Activated B cell treated with CpG ODN at 0.5 μM for 24 hours (primary cell): ENCODE data around the gene HNRNPA1. TPM values are rescaled to one million over a fixed set of nuclear protein-coding genes. Genes with fewer than 3 reads are reported as not detected.

Experiments used
- ATAC-seq: fragments of 200-7000 bp; cut with Tn5 transposase; one replicate; pipeline ENCODE4 v1.10.0; 2021; ENCODE audit warnings: low read depth, mild to moderate bottlenecking, moderate library complexity
- CTCF ChIA-PET: fragments of 350-600 bp; sonication (Branson Sonifier 250); formaldehyde crosslinking; loops from one replicate; lab custom pipeline; 2021; ENCODE audit warnings: antibody characterized with exemption; lab: Charles Lee
- POLR2A ChIA-PET: fragments of 350-600 bp; sonication (Branson Sonifier 250); formaldehyde crosslinking; loops from one replicate; lab custom pipeline; 2021; ENCODE audit warnings: antibody characterized with exemption; lab: Charles Lee
- DNase-seq: peaks from one replicate; pipeline ENCODE4 v3.0.0; 2022
- H3K27ac Mint-ChIP-seq: one replicate; pipeline ENCODE4 v1.8.0; 2020; ENCODE audit warnings: mixed read lengths
- H3K27me3 Mint-ChIP-seq: one replicate; pipeline ENCODE4 v1.8.0; 2021; ENCODE audit warnings: mixed read lengths
- H3K36me3 Mint-ChIP-seq: one replicate; pipeline ENCODE4 v1.8.0; 2021; ENCODE audit warnings: low read depth, mixed read lengths
- H3K4me1 Mint-ChIP-seq: one replicate; pipeline ENCODE4 v1.8.0; 2021; ENCODE audit warnings: mixed read lengths
- H3K4me3 Mint-ChIP-seq: one replicate; pipeline ENCODE4 v1.8.0; 2020; ENCODE audit warnings: mild to moderate bottlenecking, mixed read lengths
- H3K9me3 Mint-ChIP-seq: one replicate; pipeline ENCODE4 v1.8.0; 2020; ENCODE audit warnings: mixed read lengths
- intact Hi-C: fragments of 100-400 bp; cut with micrococcal nuclease; formaldehyde crosslinking; loops from one replicate; pipeline ENCODE4 v1.15.1; 2024
- total RNA-seq: library from RNA; stranded (reverse); gene quantifications from 2 replicates; pipeline ENCODE4 v1.2.3, GENCODE V29; 2022
- TF ChIP-seq, protein P1 (sequence below): fragments of 200-600 bp; IDR thresholded peaks from one replicate; pipeline ENCODE4 v1.8.0; 2022; ENCODE audit warnings: antibody characterized with exemption, mild to moderate bottlenecking

HNRNPA1 gene
- total RNA-seq, 1 donor from 2014 or later, result 1,995 TPM

DNA sequence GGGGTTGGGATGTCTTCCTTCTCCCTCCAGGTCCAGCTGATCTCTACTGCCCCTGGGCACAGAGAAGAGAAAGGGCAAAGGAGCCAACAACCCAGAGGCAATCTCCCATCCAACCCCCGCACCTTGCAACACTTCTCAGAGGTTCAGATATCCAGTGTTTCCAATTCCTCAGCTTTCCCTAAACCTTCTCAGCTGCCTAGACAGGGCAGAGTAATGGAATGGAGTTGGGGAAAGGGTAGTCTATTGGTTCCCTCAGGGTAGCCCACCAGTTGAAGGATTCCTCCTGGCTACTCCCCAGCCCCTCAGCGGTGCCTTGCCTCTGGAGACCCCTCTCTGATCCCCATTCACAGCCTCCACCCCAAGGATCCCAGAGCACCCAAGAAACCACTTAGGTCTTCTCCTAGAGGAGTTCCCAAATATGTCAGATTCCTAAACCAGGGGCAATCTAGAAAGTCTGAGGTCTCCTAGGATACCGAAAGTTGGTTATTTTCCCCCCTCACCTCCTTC is 19.8 kb downstream of the HNRNPA1 start:
- H3K36me3 Mint-ChIP-seq, result no peaks in the 10 kb centered on the region
- POLR2A ChIA-PET, result interaction anchor here (0.6 to 1.9 kb wide), 6 partner anchors 12 to 68 kb away, joined by 3 to 12 read pairs (median 4); partner anchors contain the start of genes CBX5 and HNRNPA1
- H3K9me3 Mint-ChIP-seq, result no peaks in the 10 kb centered on the region
- H3K4me3 Mint-ChIP-seq, result peak overlapping the region; percentile 53
- peaks cover 47% of the 10 kb centered on the region for H3K27me3 Mint-ChIP-seq
- DNase-seq, result no peak
- no peak for ATAC-seq
- CTCF ChIA-PET, result interaction anchor here (0.7 to 1.7 kb wide), 2 partner anchors 24 to 36 kb away, joined by 4 to 6 read pairs; partner anchors contain the start of gene COPZ1
- peaks cover 41% of the 10 kb centered on the region for H3K4me1 Mint-ChIP-seq
- intact Hi-C loops, result no loop called here
- TF ChIP-seq, protein P1, sequence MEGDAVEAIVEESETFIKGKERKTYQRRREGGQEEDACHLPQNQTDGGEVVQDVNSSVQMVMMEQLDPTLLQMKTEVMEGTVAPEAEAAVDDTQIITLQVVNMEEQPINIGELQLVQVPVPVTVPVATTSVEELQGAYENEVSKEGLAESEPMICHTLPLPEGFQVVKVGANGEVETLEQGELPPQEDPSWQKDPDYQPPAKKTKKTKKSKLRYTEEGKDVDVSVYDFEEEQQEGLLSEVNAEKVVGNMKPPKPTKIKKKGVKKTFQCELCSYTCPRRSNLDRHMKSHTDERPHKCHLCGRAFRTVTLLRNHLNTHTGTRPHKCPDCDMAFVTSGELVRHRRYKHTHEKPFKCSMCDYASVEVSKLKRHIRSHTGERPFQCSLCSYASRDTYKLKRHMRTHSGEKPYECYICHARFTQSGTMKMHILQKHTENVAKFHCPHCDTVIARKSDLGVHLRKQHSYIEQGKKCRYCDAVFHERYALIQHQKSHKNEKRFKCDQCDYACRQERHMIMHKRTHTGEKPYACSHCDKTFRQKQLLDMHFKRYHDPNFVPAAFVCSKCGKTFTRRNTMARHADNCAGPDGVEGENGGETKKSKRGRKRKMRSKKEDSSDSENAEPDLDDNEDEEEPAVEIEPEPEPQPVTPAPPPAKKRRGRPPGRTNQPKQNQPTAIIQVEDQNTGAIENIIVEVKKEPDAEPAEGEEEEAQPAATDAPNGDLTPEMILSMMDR, result no peak
- no peak overlapping the region for H3K27ac Mint-ChIP-seq

- H3K27ac Mint-ChIP-seq, result no peak within 1 kb of the TSS
- ChIA-PET CTCF (no interaction called here), POLR2A (interaction anchor here (0.6 to 0.7 kb wide), 2 partner anchors 58 to 68 kb away, joined by 3 to 6 read pairs; no protein-coding TSS in a partner anchor)
- ATAC-seq (peak; percentile 41), DNase-seq (no peak)
- no peaks in the 10 kb centered on the region for H3K36me3 Mint-ChIP-seq
- intact Hi-C loops, result no loop called here
- TF ChIP-seq, protein P1, result no peak
- H3K27me3 Mint-ChIP-seq, result peaks cover 47% of the 10 kb centered on the region
- H3K9me3 Mint-ChIP-seq, result no peaks in the 10 kb centered on the region
- H3K4me3 Mint-ChIP-seq, result peak within 1 kb of the TSS; percentile 53
- H3K4me1 Mint-ChIP-seq, result peaks cover 41% of the 10 kb centered on the region
Measured at GRCh38 chr12:54300732-54301427, 20.4 kb downstream of the HNRNPA1 start, which contains the start of gene NFE2. NFE2 (minus strand) TSS chr12:54301015; CDS start chr12:54295248, 5,767 bp downstream.

DNA sequence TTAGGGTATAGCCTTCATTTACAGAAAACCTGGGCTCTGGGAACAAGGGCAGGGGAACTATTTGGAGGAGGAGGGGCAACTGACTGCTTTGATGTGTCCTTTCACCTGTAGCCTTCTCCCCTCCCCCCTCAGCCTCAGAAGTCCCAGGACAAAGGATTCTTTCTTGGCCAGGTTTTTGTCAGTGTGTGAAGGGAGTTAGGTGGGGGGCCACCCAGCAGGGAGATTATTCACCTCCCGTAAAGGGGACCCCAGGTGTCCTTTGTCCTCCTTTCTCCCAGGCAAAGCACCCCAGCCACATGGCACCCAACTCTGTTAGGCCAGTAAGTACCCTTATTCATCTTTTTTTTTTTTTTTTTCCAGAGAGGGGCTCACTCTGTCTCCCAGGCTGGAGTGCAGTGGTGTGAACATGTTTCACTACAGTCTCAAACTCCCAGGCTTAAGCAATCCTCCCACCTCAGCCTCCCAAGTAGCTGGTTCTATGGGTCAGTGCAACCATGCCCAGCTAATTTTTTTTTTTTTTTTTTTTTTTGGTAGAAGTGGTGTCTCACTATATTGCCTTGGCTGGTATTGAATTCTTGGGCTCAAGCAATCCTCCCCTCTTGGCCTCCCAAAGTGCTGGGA is 21.0 kb downstream of the HNRNPA1 start:
- TF ChIP-seq, protein P1, result no peak
- ATAC-seq (no peak), DNase-seq (no peak)
- peak overlapping the region; percentile 53 for H3K4me3 Mint-ChIP-seq
- intact Hi-C loops, result loop anchor here (2.0 kb wide), 1 partner anchor 15 kb away; no protein-coding TSS in a partner anchor
- no peaks in the 10 kb centered on the region for H3K36me3 Mint-ChIP-seq
- no peak overlapping the region for H3K27ac Mint-ChIP-seq
- H3K27me3 Mint-ChIP-seq, result peaks cover 47% of the 10 kb centered on the region
- CTCF ChIA-PET, result interaction anchor here (0.9 kb wide), 1 partner anchor 50 kb away, joined by 3 read pairs; no protein-coding TSS in a partner anchor
- no peaks in the 10 kb centered on the region for H3K9me3 Mint-ChIP-seq
- POLR2A ChIA-PET, result interaction anchor here (0.7 kb wide), 1 partner anchor 17 kb away, joined by 9 read pairs; no protein-coding TSS in a partner anchor
- peaks cover 41% of the 10 kb centered on the region for H3K4me1 Mint-ChIP-seq

GRCh38 chr12:54303640-54304039 is 23.1 kb downstream of the HNRNPA1 start:
- no peak for ATAC-seq
- intact Hi-C loops, result loop anchor here (2.0 kb wide), 2 partner anchors 17 to 21 kb away; partner anchors contain the start of gene COPZ1
- H3K36me3 Mint-ChIP-seq, result no peaks in the 10 kb centered on the region
- H3K4me3 Mint-ChIP-seq, result peak overlapping the region; percentile 69
- POLR2A ChIA-PET, result interaction anchor here (1.1 to 2.1 kb wide), 3 partner anchors 11 to 24 kb away, joined by 4 to 10 read pairs (median 8); partner anchors contain the start of genes CBX5 and HNRNPA1
- H3K27me3 Mint-ChIP-seq, result peaks cover 41% of the 10 kb centered on the region
- peaks cover 36% of the 10 kb centered on the region for H3K4me1 Mint-ChIP-seq
- DNase-seq, result no peak
- H3K27ac Mint-ChIP-seq, result no peak overlapping the region
- CTCF ChIA-PET, result interaction anchor here (0.7 to 1.0 kb wide), 2 partner anchors 10 to 21 kb away, joined by 4 read pairs; partner anchors contain the start of gene COPZ1
- TF ChIP-seq, protein P1, result no peak
- no peaks in the 10 kb centered on the region for H3K9me3 Mint-ChIP-seq
